SJCRH30 (cell line): ENCODE results near the gene INSL6. TPM values are rescaled to one million over a fixed set of nuclear protein-coding genes. Genes with fewer than 3 reads are reported as not detected.
A peak's percentile ranks its signal among the peaks of the same experiment; 100 is the strongest.
"Not testable (repeated sequence)": the region's sequence is repeated elsewhere in the genome, so short reads cannot be mapped to it uniquely, and the experiment has no call there.

Source experiments
- DNase-seq, 2 experiments: peaks; one replicate each; pipeline ENCODE4 v3.0.0-alpha.2; 2015 to 2020
- H3K27ac ChIP-seq: fragments of 250-450 bp; sonication (Bioruptor Pico); 2 replicates; pipeline ENCODE4 v1.5.1; 2020; ENCODE audit warnings: mild to moderate bottlenecking, moderate library complexity
- H3K27me3 ChIP-seq: fragments of 250-450 bp; sonication (Bioruptor Pico); 2 replicates; pipeline ENCODE4 v1.5.1; 2020; ENCODE audit warnings: mild to moderate bottlenecking, moderate library complexity
- H3K36me3 ChIP-seq: fragments of 250-450 bp; sonication (Bioruptor Pico); 2 replicates; pipeline ENCODE4 v1.5.1; 2020; ENCODE audit warnings: mild to moderate bottlenecking, moderate library complexity
- H3K4me1 ChIP-seq: fragments of 250-450 bp; sonication (Bioruptor Pico); 2 replicates; pipeline ENCODE4 v1.5.1; 2020; ENCODE audit warnings: mild to moderate bottlenecking, moderate library complexity
- H3K4me3 ChIP-seq: fragments of 250-450 bp; sonication (Bioruptor Pico); 2 replicates; pipeline ENCODE4 v1.5.1; 2020; ENCODE audit warnings: mild to moderate bottlenecking, moderate library complexity
- H3K9me3 ChIP-seq: fragments of 250-450 bp; sonication (Bioruptor Pico); replicated peaks from 2 replicates; pipeline ENCODE4 v1.5.1; 2020; ENCODE audit warnings: mild to moderate bottlenecking, moderate library complexity
- total RNA-seq: library from RNA; depleted of rRNA; stranded (reverse); fragments of >200 nt; shearing (Covaris generic); gene quantifications from 2 replicates; pipeline ENCODE4 v1.2.3, GENCODE V29; 2014; rRNA removed

Gene INSL6, protein sequence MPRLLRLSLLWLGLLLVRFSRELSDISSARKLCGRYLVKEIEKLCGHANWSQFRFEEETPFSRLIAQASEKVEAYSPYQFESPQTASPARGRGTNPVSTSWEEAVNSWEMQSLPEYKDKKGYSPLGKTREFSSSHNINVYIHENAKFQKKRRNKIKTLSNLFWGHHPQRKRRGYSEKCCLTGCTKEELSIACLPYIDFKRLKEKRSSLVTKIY
- not detected in 2 replicates for total RNA-seq

DNA sequence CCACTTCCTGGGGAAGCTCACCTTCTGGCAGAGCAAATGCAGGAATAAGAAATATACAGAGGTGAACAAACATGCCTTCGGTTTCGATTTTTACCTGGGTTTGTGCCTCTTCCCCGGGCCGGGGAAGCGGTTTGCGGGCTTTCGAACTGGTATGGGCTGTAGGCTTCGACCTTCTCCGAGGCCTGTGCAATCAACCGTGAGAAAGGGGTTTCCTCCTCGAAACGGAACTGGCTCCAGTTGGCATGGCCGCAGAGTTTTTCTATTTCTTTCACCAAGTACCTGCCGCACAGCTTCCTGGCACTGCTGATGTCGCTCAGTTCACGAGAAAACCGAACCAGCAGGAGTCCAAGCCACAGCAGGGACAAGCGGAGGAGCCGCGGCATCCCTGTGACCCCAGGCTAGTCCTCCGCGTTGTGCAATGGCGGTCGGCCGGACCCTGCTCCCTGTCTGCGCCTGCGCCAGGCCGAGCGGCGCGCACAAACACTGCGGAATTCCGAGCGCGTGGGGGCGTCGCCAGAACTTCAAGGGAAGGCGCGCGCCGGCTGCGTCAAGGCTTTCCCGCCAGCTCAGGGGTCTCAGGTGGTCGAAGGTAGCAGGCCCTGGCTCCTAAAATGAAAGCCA lies at the start of gene INSL6:
Gene INSL6 (minus strand): TSS at position 420 of the 621 bp plus-strand sequence. CDS start 37 bp downstream, at position 383.
- Histone ChIP-seq H3K4me1 (no peaks in the 10 kb centered on the region), H3K4me3 (no peak within 1 kb of the TSS), H3K27ac (no peak within 1 kb of the TSS), H3K27me3 (no peaks in the 10 kb centered on the region), H3K36me3 (no peaks in the 10 kb centered on the region), H3K9me3 (no peaks in the 10 kb centered on the region)
- DNase-seq = no peak

DNA sequence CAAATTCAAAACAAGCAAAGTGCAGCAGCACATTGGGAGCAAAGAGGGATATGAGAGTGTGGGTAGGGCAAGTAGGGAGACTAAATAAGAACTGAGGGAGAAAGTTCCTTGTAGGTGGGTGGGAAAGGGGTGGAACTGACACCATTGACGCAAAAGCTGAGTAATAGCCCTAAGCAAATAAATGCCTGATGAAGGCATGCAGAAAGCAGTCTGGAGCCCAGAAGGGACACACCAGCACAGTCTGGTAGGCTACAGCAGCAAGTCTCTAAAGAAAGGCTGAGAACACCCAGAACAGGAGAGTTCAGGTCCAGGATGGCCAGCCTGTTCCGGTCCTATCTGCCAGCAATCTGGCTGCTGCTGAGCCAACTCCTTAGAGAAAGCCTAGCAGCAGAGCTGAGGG lies 45.8 kb upstream of the INSL6 start, which contains the start of gene INSL4:
Gene INSL4 (plus strand): TSS at position 208 of the 400 bp plus-strand sequence. CDS start 105 bp downstream, at position 313.
- Histone ChIP-seq H3K36me3 (no peaks in the 10 kb centered on the region), H3K4me3 (no peak within 1 kb of the TSS), H3K4me1 (no peaks in the 10 kb centered on the region), H3K27ac (no peak within 1 kb of the TSS), H3K27me3 (no peaks in the 10 kb centered on the region), H3K9me3 (no peaks in the 10 kb centered on the region)
- no peak for DNase-seq

GRCh38 chr9:5230554-5230953 lies 45.1 kb upstream of the INSL6 start:
- H3K36me3 ChIP-seq = no peaks in the 10 kb centered on the region
- no peaks in the 10 kb centered on the region for H3K9me3 ChIP-seq
- no peak overlapping the region for H3K4me3 ChIP-seq
- no peak overlapping the region for H3K27ac ChIP-seq
- no peak for DNase-seq
- H3K27me3 ChIP-seq = no peaks in the 10 kb centered on the region
- H3K4me1 ChIP-seq = no peaks in the 10 kb centered on the region

DNA sequence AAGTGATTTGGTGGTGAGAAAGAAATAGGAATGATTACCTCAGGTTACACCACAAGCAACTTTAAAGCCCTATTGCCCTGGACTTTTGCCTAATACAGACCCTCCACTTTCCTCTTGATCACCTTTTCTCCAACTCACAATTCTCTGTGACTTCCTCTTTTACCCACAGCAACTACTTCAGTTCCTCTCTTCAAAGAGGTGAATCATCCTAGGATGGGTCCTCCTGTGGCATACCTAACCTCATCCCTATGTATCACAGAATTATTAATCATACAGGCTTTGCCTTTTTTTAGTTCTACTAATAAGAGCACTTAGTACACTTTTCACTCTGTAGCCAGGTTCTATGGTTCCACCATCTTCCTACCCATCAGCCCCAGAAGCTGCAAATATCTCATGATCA lies 19.6 kb upstream of the INSL6 start:
- Histone ChIP-seq H3K36me3 (no peaks in the 10 kb centered on the region), H3K27me3 (no peaks in the 10 kb centered on the region), H3K4me1 (no peaks in the 10 kb centered on the region), H3K27ac (no peak overlapping the region), H3K4me3 (no peak overlapping the region), H3K9me3 (no peaks in the 10 kb centered on the region)
- DNase-seq = no peak

- Histone ChIP-seq H3K27ac (no peak overlapping the region), H3K4me1 (no peaks in the 10 kb centered on the region)
These were observed 10.0 kb upstream of the INSL6 start for GRCh38 chr9:5195463-5195862.

GRCh38 chr9:5193345-5193744 lies 7.9 kb upstream of the INSL6 start:
- DNase-seq = no peak
- H3K9me3 ChIP-seq = no peaks in the 10 kb centered on the region
- no peaks in the 10 kb centered on the region for H3K27me3 ChIP-seq
- no peaks in the 10 kb centered on the region for H3K4me1 ChIP-seq
- H3K4me3 ChIP-seq = no peak overlapping the region
- H3K36me3 ChIP-seq = no peaks in the 10 kb centered on the region
- H3K27ac ChIP-seq = no peak overlapping the region

More at GRCh38 chr9:5195463-5195862, 10.0 kb upstream of the INSL6 start:
- DNase-seq = no peak
- no peaks in the 10 kb centered on the region for H3K36me3 ChIP-seq
- H3K9me3 ChIP-seq = no peaks in the 10 kb centered on the region
- no peak overlapping the region for H3K4me3 ChIP-seq
- H3K27me3 ChIP-seq = no peaks in the 10 kb centered on the region

DNA sequence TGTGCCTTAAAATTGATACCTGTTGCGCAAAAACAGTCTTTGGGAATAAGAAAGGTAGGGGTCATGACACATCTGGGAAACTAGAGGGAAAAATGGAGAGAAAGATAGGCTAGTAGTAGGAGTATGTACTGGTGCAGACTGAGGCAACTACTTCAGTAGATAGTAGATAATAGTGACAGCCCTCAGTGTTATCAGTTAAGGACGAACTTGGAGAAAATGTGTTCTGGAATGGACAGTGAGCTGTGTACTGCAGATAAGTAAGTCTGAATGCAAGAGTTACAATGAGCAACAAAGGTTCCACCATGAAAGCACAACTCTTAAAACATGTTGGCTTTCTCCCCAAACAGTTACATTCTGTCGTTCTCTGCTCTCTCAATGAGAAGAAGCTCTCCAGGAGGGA lies 6.5 kb upstream of the INSL6 start:
- no peaks in the 10 kb centered on the region for H3K27me3 ChIP-seq
- no peak overlapping the region for H3K4me3 ChIP-seq
- no peaks in the 10 kb centered on the region for H3K4me1 ChIP-seq
- H3K9me3 ChIP-seq = no peaks in the 10 kb centered on the region
- H3K27ac ChIP-seq = no peak overlapping the region
- DNase-seq = no peak
- no peaks in the 10 kb centered on the region for H3K36me3 ChIP-seq

DNA sequence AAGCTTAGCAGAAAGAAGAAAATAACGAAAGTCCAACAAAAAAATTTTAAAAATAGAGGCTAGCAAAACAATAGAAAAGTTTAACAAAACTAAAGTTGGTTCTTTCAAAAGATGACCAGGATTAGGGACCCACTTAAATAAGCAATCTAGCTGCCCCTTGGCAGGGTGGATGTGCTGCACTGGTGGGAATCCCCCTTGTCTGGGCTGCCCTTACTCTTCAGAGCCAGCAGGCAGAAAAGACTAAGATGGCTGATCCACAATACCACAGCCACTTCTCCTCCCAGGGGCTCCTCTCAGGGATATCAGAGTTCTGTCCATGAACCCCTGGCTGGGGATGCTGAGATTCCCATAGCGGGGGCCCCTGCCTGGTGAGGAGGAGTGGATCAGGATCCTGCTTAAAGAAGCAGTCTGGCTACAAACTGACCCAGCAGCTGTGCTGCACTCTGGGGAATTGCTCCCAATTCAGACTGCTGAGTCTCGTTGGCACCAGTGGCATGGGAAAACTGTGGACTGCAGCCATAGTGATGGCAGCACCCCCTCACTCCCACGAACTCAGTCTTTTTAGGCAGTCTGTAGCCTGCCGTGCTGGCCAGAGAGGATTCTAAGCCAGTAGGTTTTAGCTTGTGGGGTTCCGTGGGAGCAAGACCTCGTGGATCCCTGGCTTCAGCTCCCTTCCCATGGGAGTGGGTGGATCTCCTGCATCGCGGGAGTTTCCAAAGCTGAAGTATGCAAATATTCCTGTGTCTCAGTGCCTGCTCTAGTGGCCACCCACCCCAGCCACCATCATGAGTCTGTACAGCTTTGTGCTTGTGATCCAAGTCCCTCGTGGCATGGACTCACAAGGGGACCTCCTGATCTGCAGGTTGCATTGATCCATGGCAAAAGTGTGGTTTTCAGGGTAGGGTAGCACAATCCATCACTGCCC lies 2.9 kb upstream of the INSL6 start:
- Histone ChIP-seq H3K27me3 (no peaks in the 10 kb centered on the region), H3K27ac (no peak overlapping the region), H3K4me1 (no peaks in the 10 kb centered on the region), H3K36me3 (no peaks in the 10 kb centered on the region), H3K9me3 (no peaks in the 10 kb centered on the region), H3K4me3 (no peak overlapping the region)
- peak in 1 of 2 experiments; percentile 1 for DNase-seq

DNA sequence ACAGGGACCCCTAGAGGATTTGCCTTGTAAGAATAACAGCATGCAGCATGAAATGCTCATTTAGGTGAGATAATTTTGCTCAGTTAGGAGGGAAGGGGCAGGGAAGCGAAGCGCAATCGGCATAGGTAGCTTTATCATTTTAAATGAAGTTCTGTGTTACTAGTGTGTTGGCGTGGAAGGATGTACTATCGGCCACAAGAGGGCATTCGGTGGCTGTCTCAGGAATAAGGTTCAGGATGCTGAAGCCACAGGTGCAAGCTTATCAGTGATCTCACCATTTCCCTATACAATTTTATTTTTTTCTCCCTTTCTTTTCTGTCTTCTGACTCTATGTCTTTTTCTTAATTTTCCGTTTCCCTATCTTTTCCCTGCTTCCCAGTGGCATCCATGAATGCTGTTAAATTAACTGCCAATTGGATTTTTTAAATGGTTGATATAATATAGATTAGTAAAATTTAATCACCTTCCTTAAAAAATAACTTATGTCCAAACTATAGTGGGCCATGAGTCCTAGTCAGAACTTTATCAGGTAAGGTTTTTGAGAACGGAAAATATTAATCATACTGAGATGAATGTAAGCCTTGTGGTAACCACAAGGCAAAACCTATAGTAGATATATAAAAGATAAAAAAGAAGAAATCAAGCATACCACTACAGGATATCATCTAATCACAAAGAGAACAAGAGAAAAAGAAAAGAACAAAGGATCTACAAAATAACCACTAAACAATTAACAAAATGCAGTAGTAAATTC lies 1.2 kb upstream of the INSL6 start:
- Histone ChIP-seq H3K27me3 (no peaks in the 10 kb centered on the region), H3K4me3 (no peak overlapping the region), H3K9me3 (no peaks in the 10 kb centered on the region), H3K27ac (no peak overlapping the region), H3K36me3 (no peaks in the 10 kb centered on the region), H3K4me1 (no peaks in the 10 kb centered on the region)
- peak; percentile 37 to 63 for DNase-seq

DNA sequence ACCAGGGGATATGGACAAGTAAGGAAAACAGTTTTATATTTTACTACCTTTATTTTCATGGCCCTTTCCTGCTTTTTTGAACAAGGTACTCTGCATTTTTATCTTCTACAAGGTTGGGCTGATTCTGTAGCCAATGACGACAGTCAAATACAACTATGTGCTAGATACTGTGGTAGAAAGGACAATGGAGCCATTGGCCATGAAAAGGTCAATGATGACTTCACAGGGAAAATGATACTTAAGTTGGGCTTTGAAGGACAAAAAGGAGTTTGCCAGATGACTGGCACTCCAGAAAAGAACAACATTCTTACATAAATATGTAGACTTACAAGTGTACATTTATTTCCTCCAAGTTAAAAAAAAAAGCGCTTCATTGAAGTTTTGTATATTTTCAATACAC lies 663 bp downstream of the INSL6 start:
- H3K36me3 ChIP-seq = no peaks in the 10 kb centered on the region

GRCh38 chr9:5180631-5181030 lies 4.8 kb downstream of the INSL6 start:
- not testable (repeated sequence) for H3K27ac ChIP-seq, H3K36me3 ChIP-seq

More for the DNA sequence above, 663 bp downstream of the INSL6 start:
- no peaks in the 10 kb centered on the region for H3K27me3 ChIP-seq
- no peak overlapping the region for H3K4me3 ChIP-seq
- DNase-seq = no peak
- H3K4me1 ChIP-seq = no peaks in the 10 kb centered on the region
- no peak overlapping the region for H3K27ac ChIP-seq
- no peaks in the 10 kb centered on the region for H3K9me3 ChIP-seq

GRCh38 chr9:5178126-5178805 lies 7.2 kb downstream of the INSL6 start:
- no peak for DNase-seq
- H3K27ac ChIP-seq = no peak overlapping the region
- H3K4me1 ChIP-seq = no peaks in the 10 kb centered on the region

More at GRCh38 chr9:5180631-5181030, 4.8 kb downstream of the INSL6 start:
- not testable (repeated sequence) for H3K9me3 ChIP-seq, H3K4me1 ChIP-seq, DNase-seq, H3K27me3 ChIP-seq, H3K4me3 ChIP-seq

GRCh38 chr9:5146241-5146640 lies 39.2 kb downstream of the INSL6 start:
- no peak for DNase-seq
- Histone ChIP-seq H3K27ac (no peak overlapping the region), H3K9me3 (no peaks in the 10 kb centered on the region), H3K4me3 (no peak overlapping the region), H3K4me1 (no peaks in the 10 kb centered on the region), H3K36me3 (no peaks in the 10 kb centered on the region), H3K27me3 (no peaks in the 10 kb centered on the region)

More at GRCh38 chr9:5178126-5178805, 7.2 kb downstream of the INSL6 start:
- H3K4me3 ChIP-seq = no peak overlapping the region
- H3K9me3 ChIP-seq = no peaks in the 10 kb centered on the region
- H3K36me3 ChIP-seq = no peaks in the 10 kb centered on the region
- no peaks in the 10 kb centered on the region for H3K27me3 ChIP-seq

DNA sequence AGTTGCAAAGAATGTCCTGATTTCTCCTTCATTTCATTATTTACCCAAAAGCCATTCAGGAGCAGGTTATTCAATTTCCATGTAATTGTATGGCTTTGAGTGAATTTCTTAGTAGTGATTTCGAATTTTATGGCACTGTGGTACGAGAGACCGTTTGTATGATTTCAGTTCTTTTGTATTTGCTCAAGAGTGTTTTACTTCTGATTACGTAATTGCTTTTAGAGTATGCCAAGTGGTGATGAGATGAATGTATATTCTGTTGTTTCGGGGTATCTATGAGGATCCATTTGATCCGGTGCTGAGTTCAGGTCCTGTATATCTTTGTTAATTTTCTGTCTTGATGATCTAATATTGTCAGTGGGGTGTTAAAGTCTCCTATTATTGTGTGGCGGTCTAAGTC lies 41.2 kb downstream of the INSL6 start:
- H3K9me3 ChIP-seq = no peaks in the 10 kb centered on the region
- no peaks in the 10 kb centered on the region for H3K36me3 ChIP-seq
- H3K4me3 ChIP-seq = no peak overlapping the region
- no peak for DNase-seq
- no peaks in the 10 kb centered on the region for H3K4me1 ChIP-seq
- no peaks in the 10 kb centered on the region for H3K27me3 ChIP-seq
- no peak overlapping the region for H3K27ac ChIP-seq
